Endothelial cell (in vitro differentiated cells): ENCODE results near the gene SOST. TPM values are rescaled to one million over a fixed set of nuclear protein-coding genes. Genes with fewer than 3 reads are reported as not detected.

Experiments used
- DNase-seq: peaks from one replicate; pipeline ENCODE4 v3.0.0; 2021; ENCODE audit warnings: low spot score
- H3K27ac Mint-ChIP-seq: one replicate; pipeline ENCODE4 v1.8.0; 2021; ENCODE audit warnings: mixed read lengths, inconsistent platforms; ENCODE audit not compliant: unreplicated experiment
- H3K27me3 Mint-ChIP-seq: one replicate; pipeline ENCODE4 v1.8.0; 2021; ENCODE audit warnings: mild to moderate bottlenecking, moderate library complexity, mixed read lengths, inconsistent platforms; ENCODE audit not compliant: unreplicated experiment
- H3K36me3 Mint-ChIP-seq: one replicate; pipeline ENCODE4 v1.8.0; 2021; ENCODE audit warnings: mild to moderate bottlenecking, low read depth, mixed read lengths, inconsistent platforms; ENCODE audit not compliant: unreplicated experiment
- H3K4me1 Mint-ChIP-seq: one replicate; pipeline ENCODE4 v1.8.0; 2021; ENCODE audit warnings: mild to moderate bottlenecking, mixed read lengths, inconsistent platforms; ENCODE audit not compliant: unreplicated experiment
- H3K4me3 Mint-ChIP-seq: one replicate; pipeline ENCODE4 v1.8.0; 2021; ENCODE audit warnings: mild to moderate bottlenecking, mixed read lengths, inconsistent platforms; ENCODE audit not compliant: unreplicated experiment
- H3K9me3 Mint-ChIP-seq: one replicate; pipeline ENCODE4 v1.8.0; 2021; ENCODE audit warnings: mixed read lengths, inconsistent platforms; ENCODE audit not compliant: unreplicated experiment
- long read RNA-seq: library from polyadenylated mRNA; unstranded; transcript quantifications from one replicate; pipeline ENCODE4 v2.0.0, GENCODE V29; 2020; ENCODE audit not compliant: unreplicated experiment
- total RNA-seq: library from RNA; stranded (reverse); fragmentation: NEBNext Ultra II Directional; extraction: Animal tissue kit (Norgen Biotek cat#: 25700); gene quantifications from one replicate; pipeline ENCODE4 v1.2.1, GENCODE V29; 2021; ENCODE audit not compliant: unreplicated experiment
- TF ChIP-seq, protein P1 (sequence below): fragments of 200-600 bp; sonication (generic); IDR thresholded peaks from one replicate; pipeline ENCODE4 v1.5.0; 2021; ENCODE audit warnings: antibody characterized with exemption; ENCODE audit not compliant: unreplicated experiment

SOST gene
- 29.6 TPM for total RNA-seq
- long read RNA-seq, transcript SOST-201 (2 exons, 2,300 nt): major isoform, 61 of 61 reads
- long read RNA-seq, partial matches to known transcripts: 0 of 61 reads
- long read RNA-seq, other reads (novel, unspliced or antisense): 0 of 61 reads

- TF ChIP-seq, protein P1, sequence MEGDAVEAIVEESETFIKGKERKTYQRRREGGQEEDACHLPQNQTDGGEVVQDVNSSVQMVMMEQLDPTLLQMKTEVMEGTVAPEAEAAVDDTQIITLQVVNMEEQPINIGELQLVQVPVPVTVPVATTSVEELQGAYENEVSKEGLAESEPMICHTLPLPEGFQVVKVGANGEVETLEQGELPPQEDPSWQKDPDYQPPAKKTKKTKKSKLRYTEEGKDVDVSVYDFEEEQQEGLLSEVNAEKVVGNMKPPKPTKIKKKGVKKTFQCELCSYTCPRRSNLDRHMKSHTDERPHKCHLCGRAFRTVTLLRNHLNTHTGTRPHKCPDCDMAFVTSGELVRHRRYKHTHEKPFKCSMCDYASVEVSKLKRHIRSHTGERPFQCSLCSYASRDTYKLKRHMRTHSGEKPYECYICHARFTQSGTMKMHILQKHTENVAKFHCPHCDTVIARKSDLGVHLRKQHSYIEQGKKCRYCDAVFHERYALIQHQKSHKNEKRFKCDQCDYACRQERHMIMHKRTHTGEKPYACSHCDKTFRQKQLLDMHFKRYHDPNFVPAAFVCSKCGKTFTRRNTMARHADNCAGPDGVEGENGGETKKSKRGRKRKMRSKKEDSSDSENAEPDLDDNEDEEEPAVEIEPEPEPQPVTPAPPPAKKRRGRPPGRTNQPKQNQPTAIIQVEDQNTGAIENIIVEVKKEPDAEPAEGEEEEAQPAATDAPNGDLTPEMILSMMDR: no peak
- Mint-ChIP-seq H3K27me3 (peaks cover 5% of the 10 kb centered on the region), H3K9me3 (no peaks in the 10 kb centered on the region), H3K4me3 (peak within 1 kb of the TSS; percentile 77), H3K27ac (peak within 1 kb of the TSS; percentile 86), H3K4me1 (peaks cover 43% of the 10 kb centered on the region), H3K36me3 (no peaks in the 10 kb centered on the region)
- no peak for DNase-seq
Measured at GRCh38 chr17:43758497-43759174, at the start of gene SOST. TSS of gene SOST (minus strand) at chr17:43758791. CDS start at chr17:43758741, 50 bp downstream.

GRCh38 chr17:43808076-43808475 lies 49.5 kb upstream of the SOST start:
- H3K4me3 Mint-ChIP-seq: no peak overlapping the region
- H3K36me3 Mint-ChIP-seq: no peaks in the 10 kb centered on the region
- DNase-seq: no peak
- TF ChIP-seq, protein P1: no peak
- peaks cover 2% of the 10 kb centered on the region for H3K27me3 Mint-ChIP-seq
- H3K4me1 Mint-ChIP-seq: peaks cover 6% of the 10 kb centered on the region
- H3K27ac Mint-ChIP-seq: no peak overlapping the region
- H3K9me3 Mint-ChIP-seq: no peaks in the 10 kb centered on the region

DNA sequence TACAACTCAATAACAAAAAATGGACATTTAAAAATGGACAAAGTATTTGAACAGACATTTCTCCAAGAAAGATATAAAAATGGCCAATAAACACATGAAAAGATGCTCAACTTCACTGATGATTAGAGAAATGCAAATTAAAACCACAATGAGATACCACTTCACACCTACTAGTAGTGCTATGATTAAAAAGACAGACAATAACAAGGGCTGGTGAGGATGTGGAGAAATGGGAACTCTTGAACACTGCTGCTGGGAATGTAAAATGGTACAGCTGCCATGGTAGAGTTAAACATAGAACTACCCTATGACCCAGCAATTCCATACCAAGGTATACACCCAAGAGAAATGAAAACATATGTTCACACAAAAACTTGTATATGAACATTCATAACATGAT lies 46.5 kb upstream of the SOST start:
- H3K4me1 Mint-ChIP-seq: peaks cover 7% of the 10 kb centered on the region
- H3K4me3 Mint-ChIP-seq: no peak overlapping the region
- no peaks in the 10 kb centered on the region for H3K36me3 Mint-ChIP-seq
- peak overlapping the region; percentile 20 for H3K27ac Mint-ChIP-seq
- H3K9me3 Mint-ChIP-seq: no peaks in the 10 kb centered on the region
- TF ChIP-seq, protein P1: no peak
- no peak for DNase-seq
- H3K27me3 Mint-ChIP-seq: no peaks in the 10 kb centered on the region

DNA sequence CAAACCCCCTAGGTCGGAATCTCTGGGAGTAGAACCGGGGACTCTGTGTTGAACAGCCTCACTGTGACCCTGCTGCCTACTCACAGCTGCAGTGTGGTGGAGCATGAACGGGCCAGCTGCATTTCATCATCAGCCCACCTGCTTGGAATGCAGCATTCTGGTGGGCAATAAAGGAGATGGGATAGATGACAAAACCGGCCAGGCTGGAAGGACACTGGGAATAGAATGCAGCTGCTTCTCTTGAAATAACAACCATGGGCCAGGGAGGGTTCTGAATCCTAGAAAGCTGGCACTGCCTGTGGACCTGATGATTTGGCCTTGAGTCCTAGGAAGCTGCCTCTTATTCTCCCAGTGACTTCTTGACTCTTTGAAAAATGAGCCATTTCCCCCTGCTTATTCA lies 45.2 kb upstream of the SOST start:
- Mint-ChIP-seq H3K27me3 (no peaks in the 10 kb centered on the region), H3K27ac (no peak overlapping the region), H3K9me3 (no peaks in the 10 kb centered on the region), H3K36me3 (no peaks in the 10 kb centered on the region), H3K4me1 (peaks cover 7% of the 10 kb centered on the region), H3K4me3 (no peak overlapping the region)
- no peak for DNase-seq
- TF ChIP-seq, protein P1: no peak

DNA sequence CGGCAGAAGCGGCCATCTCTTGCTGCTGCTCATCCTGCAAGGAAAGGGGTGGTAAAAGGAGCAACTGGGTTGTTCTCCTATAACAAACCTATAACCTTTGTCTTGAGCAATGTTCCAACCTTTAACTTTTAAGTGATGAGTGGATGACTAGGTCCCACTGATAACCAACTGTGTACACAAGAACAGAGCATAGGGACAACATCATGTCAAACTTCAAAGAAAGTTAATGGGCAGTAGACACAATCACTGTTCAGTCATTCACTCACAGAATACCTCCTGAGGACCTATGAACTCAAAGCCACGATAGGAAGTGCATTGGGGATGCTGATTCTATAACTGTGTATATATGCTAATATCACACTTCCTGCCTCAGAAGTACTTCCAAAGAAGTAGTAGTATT lies 43.3 kb upstream of the SOST start:
- Mint-ChIP-seq H3K4me3 (no peak overlapping the region), H3K27me3 (no peaks in the 10 kb centered on the region), H3K4me1 (peaks cover 7% of the 10 kb centered on the region), H3K9me3 (no peaks in the 10 kb centered on the region), H3K36me3 (peaks cover 4% of the 10 kb centered on the region), H3K27ac (no peak overlapping the region)
- TF ChIP-seq, protein P1: no peak
- no peak for DNase-seq
